NCI-H2029 (cell line): ENCODE measurements around the gene NUP205.
"Not testable (repeated sequence)": the region's sequence is repeated elsewhere in the genome, so short reads cannot be mapped to it uniquely, and the experiment has no call there.

ENCODE experiments used
- DNase-seq: peaks from one replicate; lab custom pipeline; 2025; lab: John Stamatoyannopoulos, UW

Gene NUP205

DNA sequence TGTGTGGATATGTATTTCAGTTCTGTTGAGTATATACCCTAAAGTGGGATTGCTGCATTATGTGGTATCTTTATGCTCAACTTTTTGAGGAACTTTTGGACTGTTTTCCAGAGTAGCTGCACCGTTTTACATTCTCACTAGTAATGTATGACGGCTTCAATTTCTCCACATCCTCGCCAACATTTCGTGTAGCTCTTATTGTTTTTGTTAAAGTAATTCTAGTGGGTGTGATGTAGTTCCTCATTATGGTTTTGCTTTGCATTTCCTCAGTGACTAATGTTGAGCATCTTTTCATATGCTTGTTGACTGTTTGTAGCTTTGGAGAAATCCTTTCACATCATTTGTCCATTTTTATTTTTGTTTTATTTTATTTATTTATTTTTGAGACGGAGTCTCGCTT is 109.1 kb downstream of the NUP205 start:
- DNase-seq = no peak

DNA sequence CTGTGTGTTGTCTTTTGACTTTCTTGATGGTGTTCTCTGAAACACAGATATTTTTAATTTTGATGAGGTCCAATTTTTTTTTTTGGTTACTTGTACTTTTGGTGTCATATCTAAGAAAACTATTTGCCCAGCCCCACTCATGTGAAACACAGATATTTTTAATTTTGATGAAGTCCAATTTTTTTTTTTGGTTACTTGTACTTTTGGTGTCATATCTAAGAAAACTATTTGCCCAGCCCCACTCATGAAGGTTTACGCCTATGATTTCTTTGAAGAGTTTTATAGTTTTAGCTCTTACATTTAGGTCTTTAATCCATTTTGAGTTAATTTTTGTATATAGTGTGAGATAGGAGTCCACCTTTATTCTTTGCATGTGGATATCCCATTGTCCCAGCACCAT is 109.9 kb downstream of the NUP205 start:
- not testable (repeated sequence) for DNase-seq

DNA sequence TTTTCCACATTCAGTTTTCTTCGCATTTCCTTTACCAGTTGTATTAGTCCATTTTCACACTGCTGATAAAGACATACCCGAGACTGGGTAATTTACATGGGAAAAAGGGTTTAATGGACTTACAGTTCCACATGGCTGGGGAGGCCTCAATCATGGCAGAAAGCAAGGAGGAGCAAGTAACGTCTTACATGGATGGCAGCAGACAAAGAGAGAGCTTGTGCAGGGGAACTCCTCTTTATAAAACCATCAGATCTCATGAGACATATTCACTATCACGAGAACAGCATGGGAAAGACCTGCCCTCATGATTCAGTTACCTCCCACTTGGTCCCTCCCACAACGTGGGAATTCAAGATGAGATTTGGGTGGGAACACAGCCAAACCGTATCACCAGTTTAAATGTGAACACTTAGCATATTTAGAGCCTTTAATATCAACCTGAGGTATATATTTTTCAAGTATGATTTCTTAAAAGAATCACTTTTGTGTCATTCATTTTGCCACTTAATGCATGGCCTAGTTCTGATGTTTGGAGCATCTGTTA is 111.2 kb downstream of the NUP205 start:
- DNase-seq = not testable (repeated sequence)

DNA sequence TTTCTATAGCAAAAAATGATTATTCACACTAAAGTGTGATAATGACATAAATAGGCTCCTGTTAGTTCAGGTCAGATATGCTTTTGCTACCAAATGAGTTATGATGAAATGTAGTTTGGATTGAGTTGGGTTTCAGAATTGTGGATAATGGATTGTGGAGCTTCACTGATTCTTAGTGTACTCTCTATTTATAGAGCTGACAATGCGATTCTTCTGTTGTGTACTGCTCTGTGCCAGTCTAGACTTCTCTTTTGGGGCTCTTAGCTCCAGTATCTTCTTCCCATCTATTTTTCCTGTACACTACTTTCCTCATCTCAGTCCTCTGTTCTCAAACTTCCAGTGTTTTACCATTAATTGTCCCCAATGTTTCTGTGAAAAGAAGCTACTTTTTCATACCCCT is 112.1 kb downstream of the NUP205 start:
- DNase-seq = no peak

DNA sequence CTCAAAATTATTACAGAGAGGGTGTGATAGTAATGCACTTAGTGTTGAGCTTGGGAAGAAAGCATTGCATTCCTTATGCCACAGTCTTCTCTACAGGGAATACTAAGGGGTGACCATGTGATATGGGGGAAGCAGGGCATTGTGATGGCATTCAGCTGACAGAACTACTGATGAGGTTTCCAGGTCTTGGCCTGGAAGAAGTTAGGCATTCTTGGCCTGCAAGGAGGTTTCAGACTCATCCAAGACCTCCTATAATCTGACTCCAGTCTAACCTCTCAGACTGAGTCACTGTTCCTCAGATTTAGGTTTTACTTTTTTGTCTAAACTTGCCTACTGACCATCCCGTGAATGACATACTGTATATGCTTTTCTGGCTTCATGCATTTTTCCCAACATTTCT is 112.5 kb downstream of the NUP205 start:
- DNase-seq = no peak

DNA sequence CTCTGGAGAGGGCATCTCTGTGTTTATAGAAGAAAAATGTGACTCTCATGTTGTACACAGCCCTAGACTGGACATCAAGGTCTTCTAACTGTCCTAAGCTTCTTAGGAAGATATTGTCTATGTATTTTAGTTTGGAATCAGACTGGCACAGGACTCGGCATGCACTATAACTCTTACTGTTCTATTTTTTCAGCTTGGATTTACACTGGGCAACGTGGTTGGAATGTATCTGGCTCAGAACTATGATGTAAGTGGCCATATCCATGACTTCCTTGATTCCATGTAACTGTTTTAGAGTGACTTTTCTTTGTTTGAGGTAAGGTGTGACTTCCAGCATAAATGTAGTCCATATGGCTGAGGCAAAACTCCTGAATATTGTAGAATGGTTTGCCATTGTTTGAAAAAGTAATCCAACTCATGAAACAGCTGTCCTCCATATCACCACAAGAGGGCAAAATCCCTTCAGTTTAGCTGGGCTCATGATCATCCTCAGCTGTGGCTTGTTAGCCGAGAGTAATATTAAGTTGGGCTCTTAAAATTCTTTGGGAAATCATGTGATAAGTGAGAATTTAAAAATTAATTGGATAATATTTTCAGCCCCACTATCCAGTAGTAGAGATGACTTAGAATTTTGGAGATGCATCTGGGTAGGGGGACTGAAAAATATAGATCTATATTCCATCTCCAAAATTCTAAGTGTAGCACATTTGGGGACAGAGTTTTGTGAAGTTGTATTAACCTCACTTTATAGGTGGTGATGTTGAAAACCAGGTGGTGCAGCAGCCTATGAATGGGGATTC is 115.0 kb downstream of the NUP205 start:
- peak; percentile 57 for DNase-seq

DNA sequence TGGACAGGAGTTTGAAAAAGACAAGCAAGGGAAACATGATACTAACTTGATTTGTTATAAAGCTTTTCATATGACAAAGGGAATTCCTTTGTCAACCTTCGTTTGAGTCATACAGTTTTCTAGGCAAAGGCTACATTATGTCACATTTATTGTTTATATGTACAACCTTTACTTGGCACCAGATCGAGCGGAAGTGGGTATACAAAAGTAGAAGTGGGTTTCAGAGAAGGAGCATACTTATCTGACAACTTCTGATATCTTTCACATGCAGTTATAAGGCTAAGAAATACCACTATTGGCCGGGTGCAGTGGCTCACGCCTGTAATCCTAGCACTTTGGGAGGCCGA is 115.6 kb downstream of the NUP205 start:
- DNase-seq = no peak

DNA sequence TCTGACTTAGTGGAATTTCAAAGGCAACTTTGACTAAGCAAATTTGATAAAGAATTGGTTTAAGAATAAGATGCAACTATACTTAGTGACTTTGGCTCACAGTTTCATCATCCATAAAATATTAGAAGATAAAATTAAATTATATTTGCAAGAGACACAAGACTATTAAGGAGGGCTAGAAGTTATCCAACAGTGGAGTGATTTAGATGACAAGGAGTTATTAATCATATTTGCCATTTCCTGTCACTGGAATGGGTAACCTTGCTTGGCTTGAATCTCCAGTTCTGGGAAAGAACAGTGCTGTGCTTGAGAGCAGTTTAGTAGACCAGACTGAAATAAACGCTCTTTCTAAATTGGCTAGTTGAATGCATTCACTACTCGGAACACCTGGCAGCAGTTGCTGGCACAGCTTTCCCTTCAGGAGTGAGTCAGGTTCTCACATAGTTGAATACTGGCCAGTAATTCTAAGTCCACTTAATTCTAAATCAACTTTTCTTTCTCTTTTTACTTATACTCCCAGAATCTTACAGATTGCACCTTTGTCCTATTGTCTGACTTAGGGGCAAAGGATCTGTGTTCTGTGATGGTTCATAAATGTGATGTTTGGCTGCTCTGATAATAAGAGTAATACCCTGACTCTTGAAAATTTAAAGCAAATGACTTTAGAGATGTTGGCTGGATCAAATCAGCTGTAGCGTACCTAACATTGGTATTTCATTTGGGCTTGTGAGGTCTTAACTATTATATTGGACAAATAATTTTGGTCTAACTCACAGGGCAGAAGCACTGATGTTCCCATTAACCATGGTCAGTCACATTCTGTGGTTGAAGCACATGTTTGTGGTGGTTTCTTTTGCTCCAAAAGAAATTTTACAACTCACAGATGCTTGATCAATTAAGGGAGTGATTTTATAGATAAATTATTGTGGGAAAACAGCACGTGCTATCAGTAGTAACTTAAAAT is 121.2 kb downstream of the NUP205 start:
- peak; percentile 43 for DNase-seq

DNA sequence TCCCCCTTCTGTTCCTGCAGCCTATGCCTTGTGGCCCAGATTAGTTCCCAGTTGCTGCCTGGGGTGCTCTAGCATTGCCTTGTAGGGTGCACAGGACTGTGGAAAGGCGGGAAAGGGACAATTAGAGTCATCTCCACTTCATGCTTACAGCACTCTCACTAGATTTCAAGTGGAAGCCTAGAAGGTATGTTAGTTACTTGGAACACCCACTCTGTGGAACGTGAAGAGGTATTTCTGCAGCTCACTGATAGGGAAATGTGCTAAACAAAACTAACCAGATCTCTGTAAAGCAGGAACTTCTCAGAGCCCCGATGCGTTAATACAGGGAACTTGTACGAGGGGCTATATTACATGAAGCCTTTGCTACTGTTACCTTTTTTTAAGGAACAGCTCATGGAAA is 124.0 kb downstream of the NUP205 start:
- no peak for DNase-seq

DNA sequence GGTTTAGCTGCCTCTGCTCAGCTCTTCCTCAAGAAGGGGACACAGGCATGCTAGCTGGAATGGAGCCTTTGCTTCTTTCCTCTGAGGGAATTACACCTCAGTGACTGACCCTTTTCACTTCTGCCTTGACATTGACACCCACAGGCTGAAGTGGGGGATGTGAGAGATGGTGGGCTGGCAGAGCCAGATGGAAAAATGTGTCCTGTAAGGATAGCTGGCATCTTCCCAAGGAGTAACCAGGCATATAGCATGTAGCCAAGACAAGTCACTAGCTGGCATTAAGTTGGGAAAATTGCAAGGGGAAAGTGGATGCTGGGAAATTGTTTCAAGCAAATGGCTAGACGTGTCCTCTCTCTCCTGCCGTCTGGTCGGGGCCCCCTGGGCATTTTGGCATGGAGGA is 124.5 kb downstream of the NUP205 start:
- no peak for DNase-seq

DNA sequence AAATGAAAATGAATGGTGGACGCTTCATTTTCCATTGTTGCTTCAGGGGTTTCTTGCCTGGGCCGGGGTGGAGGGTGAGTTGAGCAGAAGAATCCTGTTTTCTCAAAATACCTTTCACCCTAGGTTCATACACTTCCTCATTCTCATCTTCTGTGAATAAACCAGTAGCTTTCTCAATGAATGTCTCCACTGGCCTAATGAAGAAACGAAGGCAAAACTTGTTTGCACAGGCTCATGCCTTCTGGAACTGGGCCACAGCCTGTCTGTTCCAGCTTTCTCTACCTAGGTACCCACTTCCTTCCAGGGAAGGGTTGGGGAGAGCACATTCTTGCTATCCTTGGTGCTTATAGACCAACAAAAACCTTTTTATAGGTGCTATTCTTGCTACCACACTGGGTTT is 125.9 kb downstream of the NUP205 start:
- no peak for DNase-seq

DNA sequence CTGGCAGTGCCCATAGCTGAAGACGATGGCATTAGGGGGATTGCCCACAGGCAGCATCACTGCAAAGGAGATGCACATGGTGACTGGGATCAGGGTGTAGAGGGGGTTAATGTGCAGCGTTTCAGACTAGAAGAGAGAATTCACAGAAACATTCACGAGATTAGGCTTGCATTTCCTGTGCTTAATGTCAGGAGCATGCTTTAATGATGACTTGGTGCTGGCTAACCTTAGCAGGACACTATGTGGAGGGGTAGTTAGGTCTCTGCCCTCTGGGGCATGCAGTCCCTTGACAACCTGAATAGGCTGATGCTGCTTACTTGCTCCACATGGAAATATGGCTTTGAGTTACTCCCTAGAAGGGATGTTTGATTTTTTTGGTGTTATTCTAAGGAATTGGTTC is 126.4 kb downstream of the NUP205 start:
- DNase-seq = no peak

DNA sequence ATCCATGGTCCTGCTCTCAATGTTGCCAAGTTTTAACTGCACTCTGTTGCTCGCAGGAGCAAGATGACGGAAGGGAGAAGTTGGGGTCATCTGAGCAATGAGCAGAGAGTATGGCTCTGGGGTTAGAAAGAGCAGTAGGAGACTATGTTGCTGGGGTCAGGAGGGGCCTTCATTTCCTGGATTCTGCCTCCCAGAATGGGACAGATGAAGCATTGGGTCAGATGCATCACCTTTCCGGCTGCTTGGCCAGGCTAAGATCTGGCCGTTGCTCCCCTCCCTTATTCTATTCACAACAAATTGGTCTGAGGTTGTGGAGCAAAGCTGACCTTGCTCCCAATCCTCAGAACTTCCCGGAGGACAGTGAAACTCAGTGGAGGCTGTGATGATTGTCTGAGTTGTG is 127.0 kb downstream of the NUP205 start:
- no peak for DNase-seq

DNA sequence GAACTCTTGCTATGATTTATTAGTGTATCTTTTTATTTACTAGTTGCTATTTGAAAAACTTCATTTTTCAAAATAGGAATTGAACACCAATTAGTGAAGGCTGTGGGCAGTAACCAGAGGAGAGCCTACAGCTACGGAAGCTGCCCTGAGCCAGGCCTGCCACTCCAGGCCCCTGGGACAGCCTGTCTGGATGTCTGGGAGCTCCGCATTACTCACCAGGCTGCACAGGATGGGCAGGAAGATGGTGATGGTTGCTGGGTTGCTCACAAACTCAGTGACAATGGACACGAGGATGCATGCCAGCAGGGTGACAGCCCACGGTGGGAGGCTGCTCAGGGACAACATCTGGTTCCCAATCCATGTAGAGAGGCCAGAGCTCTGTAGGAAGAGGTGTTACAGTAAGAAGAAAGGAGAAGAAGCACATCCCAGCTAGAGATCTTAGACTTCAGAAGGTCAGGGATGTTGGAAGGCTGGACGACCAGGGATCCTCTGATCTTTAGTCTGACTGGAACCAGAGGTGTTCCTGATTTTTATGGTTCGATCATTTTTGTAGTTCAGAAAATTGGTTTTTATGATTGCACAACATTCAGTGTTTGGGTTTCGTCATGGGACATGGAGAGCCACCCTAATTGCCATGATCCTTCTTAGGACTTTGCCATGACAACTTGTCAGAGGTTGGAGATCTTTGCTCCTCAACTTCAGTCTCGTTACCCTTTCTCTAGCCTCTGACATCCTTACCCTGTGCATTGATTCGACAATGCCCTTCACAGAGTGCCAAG is 127.8 kb downstream of the NUP205 start:
- DNase-seq = no peak

DNA sequence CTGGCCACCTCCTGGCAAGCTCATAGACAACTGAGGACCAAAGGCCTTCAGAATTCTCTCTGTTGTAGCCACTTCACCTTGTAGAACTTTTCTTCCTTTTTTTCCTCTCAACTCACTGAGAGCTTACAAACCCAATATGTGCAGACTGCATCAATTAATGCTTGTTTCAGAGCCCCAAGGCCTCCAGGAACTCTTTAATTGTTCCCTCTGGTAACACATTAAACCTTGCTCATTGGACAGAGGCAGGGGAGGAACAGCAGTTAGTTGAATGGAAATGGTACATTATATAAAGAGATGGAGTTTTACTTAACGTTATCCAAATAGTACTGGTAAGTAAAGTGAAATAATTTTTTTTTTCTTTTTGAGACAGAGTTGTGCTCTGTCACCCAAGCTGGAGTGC is 129.7 kb downstream of the NUP205 start:
- DNase-seq = no peak

DNA sequence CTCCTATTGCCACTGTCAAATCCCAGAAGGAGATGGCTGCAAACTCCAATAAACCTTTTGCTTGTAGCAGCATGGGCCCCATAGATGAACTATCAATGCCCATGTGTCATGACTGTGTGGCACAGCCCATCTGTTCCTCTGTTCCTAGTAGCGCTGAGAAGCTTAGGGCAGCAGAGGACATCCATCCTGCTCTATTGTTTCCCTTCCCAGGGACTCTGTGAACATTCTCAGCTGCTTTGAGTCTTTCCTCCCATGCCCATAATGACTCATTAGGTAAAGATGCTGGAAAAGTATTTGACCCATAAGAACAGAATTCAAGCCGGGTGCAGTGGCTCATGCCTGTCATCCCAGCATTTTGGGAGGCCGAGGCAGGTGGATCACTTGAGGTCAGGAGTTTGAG is 132.8 kb downstream of the NUP205 start:
- DNase-seq = no peak

DNA sequence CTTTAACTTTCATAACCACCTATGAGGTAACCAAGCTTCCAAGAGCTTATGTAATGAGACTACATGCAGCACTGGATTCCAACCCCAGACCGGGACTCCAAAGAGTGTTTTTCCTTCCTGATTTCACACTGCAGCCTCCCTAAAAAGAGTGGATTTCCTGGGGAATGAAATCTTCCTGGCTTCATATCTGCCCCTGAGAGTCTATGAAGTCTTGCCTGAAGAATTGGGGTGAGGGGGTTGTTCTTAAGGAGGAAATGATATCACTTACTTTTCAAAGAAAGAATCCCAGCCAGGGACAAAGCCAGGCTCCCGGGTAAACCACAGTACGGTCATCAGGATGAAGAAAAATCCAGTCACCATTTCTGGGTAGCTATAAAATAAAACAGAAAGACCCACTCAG is 134.3 kb downstream of the NUP205 start:
- DNase-seq = no peak

DNA sequence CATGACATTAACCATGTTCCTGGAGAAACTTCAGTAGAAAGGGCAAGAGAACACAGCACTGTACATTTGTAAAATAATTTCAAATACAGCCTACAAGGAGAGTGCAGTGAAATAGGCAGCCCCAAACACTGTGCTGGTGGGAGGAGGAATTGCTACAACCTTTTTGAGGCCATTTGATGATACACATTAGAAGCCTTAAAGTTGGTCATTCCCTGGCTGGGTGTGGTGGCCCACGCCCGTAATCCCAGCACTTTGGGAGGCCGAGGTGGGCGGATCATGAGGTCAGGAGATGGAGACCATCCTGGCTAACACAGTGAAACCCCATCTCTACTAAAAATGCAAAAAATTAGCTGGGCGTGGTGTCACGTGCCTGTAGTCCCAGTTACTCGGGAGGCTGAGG is 134.9 kb downstream of the NUP205 start:
- not testable (repeated sequence) for DNase-seq

DNA sequence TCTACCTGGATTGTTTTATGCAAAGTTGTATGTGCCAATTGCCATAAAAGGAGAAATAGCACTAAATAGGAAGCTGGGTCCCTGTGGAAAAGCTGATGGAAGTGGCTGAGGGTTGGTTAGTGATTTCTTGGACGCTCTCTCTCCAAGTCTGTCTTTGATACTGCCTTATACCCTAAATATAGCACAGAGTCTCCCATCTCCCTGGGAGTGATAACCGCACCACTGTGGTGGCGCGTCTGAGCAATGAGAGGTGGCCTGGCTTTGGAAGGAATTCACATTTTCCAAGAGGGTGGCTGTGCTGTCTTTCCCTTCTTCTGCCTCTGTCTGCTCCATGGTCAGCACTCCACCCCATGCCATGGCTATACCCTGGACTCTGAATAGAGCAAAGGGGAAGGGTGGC is 135.8 kb downstream of the NUP205 start:
- no peak for DNase-seq

DNA sequence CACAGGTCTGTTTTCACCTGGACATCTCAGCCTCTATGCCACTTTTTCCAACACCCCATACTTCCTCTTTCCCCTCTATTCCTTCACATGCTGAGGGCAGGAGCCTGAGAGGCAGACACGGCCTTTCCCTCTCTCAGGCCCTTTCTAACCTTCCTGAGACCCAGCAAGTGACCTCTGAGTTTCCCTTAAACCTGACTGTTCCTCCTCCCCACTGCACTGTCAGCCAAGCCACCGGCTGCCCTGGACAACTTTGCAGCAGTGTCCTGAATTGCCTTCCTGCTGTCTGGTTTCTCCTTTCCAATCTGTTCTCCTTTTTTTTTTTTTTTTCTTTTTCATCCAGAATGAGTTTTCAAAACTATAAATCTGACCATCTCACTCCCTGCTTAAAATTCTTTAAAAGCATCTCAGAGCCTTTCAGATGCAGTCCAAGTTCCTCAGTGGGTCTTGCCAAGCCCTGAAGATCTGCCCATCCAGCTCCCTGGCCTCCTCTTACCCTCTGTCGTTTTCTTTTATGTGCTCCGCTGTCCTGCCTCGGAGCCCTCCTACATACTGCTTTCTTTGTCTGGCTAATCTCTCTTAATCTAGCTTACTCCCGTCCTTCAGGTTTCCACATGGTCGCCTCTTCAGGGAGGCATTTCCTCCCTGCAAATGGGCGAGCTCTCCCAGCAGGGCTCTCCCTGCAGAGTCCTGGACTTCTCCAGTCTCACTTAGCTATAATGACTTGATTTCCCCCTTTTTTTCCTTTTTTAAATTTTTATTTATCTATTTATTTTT is 139.7 kb downstream of the NUP205 start:
- DNase-seq = no peak
